ENCODE data around the gene COPG1.

Gene COPG1

GRCh38 chr3:129314386-129315222, 65.2 kb downstream of the COPG1 start:
- peak overlapping the region; percentile 93 for H3K27ac Mint-ChIP-seq (ENCODE audit: low read depth)
- H3K27me3 Mint-ChIP-seq, result no peaks in the 10 kb centered on the region
- H3K9me3 Mint-ChIP-seq, result no peaks in the 10 kb centered on the region
- DNase-seq (ENCODE audit: low spot score in 2 of 2) (peak in 1 of 2 donors; percentile 27), ATAC-seq (replicated peaks; ENCODE audit: extremely low read depth, poor library complexity, severe bottlenecking) (peak; percentile 7)
- peak overlapping the region; percentile 93 for H3K4me3 Mint-ChIP-seq
- peaks cover 24% of the 10 kb centered on the region for H3K36me3 Mint-ChIP-seq (ENCODE audit: insufficient read depth)
- H3K4me1 Mint-ChIP-seq, result peaks cover 29% of the 10 kb centered on the region

GRCh38 chr3:129315223-129315997, 66.0 kb downstream of the COPG1 start:
- peak overlapping the region; percentile 93 for H3K27ac Mint-ChIP-seq (ENCODE audit: low read depth)
- DNase-seq (ENCODE audit: low spot score in 2 of 2), result peak in 1 of 2 donors; percentile 37
- H3K9me3 Mint-ChIP-seq, result no peaks in the 10 kb centered on the region
- ATAC-seq (replicated peaks; ENCODE audit: extremely low read depth, poor library complexity, severe bottlenecking), result peak; percentile 8
- H3K4me1 Mint-ChIP-seq, result peaks cover 29% of the 10 kb centered on the region
- H3K4me3 Mint-ChIP-seq, result peak overlapping the region; percentile 93
- H3K36me3 Mint-ChIP-seq (ENCODE audit: insufficient read depth), result peaks cover 23% of the 10 kb centered on the region
- no peaks in the 10 kb centered on the region for H3K27me3 Mint-ChIP-seq

GRCh38 chr3:129315998-129316247, 66.5 kb downstream of the COPG1 start:
- no peak for DNase-seq (ENCODE audit: low spot score in 2 of 2)
- peak overlapping the region; percentile 93 for H3K4me3 Mint-ChIP-seq
- no peak for ATAC-seq (replicated peaks; ENCODE audit: extremely low read depth, poor library complexity, severe bottlenecking)
- peaks cover 29% of the 10 kb centered on the region for H3K4me1 Mint-ChIP-seq
- H3K27me3 Mint-ChIP-seq, result no peaks in the 10 kb centered on the region
- H3K36me3 Mint-ChIP-seq (ENCODE audit: insufficient read depth), result peaks cover 23% of the 10 kb centered on the region
- peak overlapping the region; percentile 93 for H3K27ac Mint-ChIP-seq (ENCODE audit: low read depth)
- H3K9me3 Mint-ChIP-seq, result no peaks in the 10 kb centered on the region

- ATAC-seq (replicated peaks; ENCODE audit: extremely low read depth, poor library complexity, severe bottlenecking) (peak; percentile 39), DNase-seq (ENCODE audit: low spot score in 2 of 2) (peak; percentile 83 to 95)
- Mint-ChIP-seq H3K27ac (ENCODE audit: low read depth) (peak overlapping the region; percentile 93), H3K4me1 (peaks cover 29% of the 10 kb centered on the region), H3K36me3 (ENCODE audit: insufficient read depth) (peaks cover 23% of the 10 kb centered on the region), H3K4me3 (peak overlapping the region; percentile 93), H3K27me3 (no peaks in the 10 kb centered on the region), H3K9me3 (no peaks in the 10 kb centered on the region)
These were observed 67.0 kb downstream of the COPG1 start for GRCh38 chr3:129316248-129317013.

- H3K27me3 Mint-ChIP-seq, result no peaks in the 10 kb centered on the region
- peak overlapping the region; percentile 93 for H3K4me3 Mint-ChIP-seq
- DNase-seq (ENCODE audit: low spot score in 2 of 2) (no peak), ATAC-seq (replicated peaks; ENCODE audit: extremely low read depth, poor library complexity, severe bottlenecking) (no peak)
- H3K36me3 Mint-ChIP-seq (ENCODE audit: insufficient read depth), result peaks cover 23% of the 10 kb centered on the region
- H3K4me1 Mint-ChIP-seq, result peaks cover 24% of the 10 kb centered on the region
- no peak overlapping the region for H3K27ac Mint-ChIP-seq (ENCODE audit: low read depth)
- no peaks in the 10 kb centered on the region for H3K9me3 Mint-ChIP-seq
These were observed 67.8 kb downstream of the COPG1 start for GRCh38 chr3:129317014-129317771.

- DNase-seq (ENCODE audit: low spot score in 2 of 2), result no peak
- Mint-ChIP-seq H3K27ac (ENCODE audit: low read depth) (no peak overlapping the region), H3K4me1 (peaks cover 17% of the 10 kb centered on the region), H3K9me3 (no peaks in the 10 kb centered on the region), H3K4me3 (no peak overlapping the region), H3K27me3 (no peaks in the 10 kb centered on the region), H3K36me3 (ENCODE audit: insufficient read depth) (peaks cover 23% of the 10 kb centered on the region)
- no peak for ATAC-seq (replicated peaks; ENCODE audit: extremely low read depth, poor library complexity, severe bottlenecking)
These were observed 68.4 kb downstream of the COPG1 start for GRCh38 chr3:129317848-129318247.

GRCh38 chr3:129318921-129319320, 69.5 kb downstream of the COPG1 start:
- H3K27ac Mint-ChIP-seq (ENCODE audit: low read depth), result peak overlapping the region; percentile 34
- H3K4me3 Mint-ChIP-seq, result no peak overlapping the region

GRCh38 chr3:129320261-129320660, 70.9 kb downstream of the COPG1 start:
- Mint-ChIP-seq H3K4me1 (no peaks in the 10 kb centered on the region), H3K4me3 (no peak overlapping the region), H3K27me3 (no peaks in the 10 kb centered on the region), H3K9me3 (no peaks in the 10 kb centered on the region), H3K27ac (ENCODE audit: low read depth) (no peak overlapping the region), H3K36me3 (ENCODE audit: insufficient read depth) (peaks cover 9% of the 10 kb centered on the region)
- DNase-seq (ENCODE audit: low spot score in 2 of 2) (no peak), ATAC-seq (replicated peaks; ENCODE audit: extremely low read depth, poor library complexity, severe bottlenecking) (no peak)

More at GRCh38 chr3:129318921-129319320, 69.5 kb downstream of the COPG1 start:
- Mint-ChIP-seq H3K4me1 (peaks cover 7% of the 10 kb centered on the region), H3K9me3 (no peaks in the 10 kb centered on the region), H3K27me3 (no peaks in the 10 kb centered on the region), H3K36me3 (ENCODE audit: insufficient read depth) (peaks cover 19% of the 10 kb centered on the region)
- DNase-seq (ENCODE audit: low spot score in 2 of 2), result no peak
- ATAC-seq (replicated peaks; ENCODE audit: extremely low read depth, poor library complexity, severe bottlenecking), result no peak

GRCh38 chr3:129320825-129321487, 71.5 kb downstream of the COPG1 start:
- Mint-ChIP-seq H3K27ac (ENCODE audit: low read depth) (no peak overlapping the region), H3K4me1 (no peaks in the 10 kb centered on the region), H3K36me3 (ENCODE audit: insufficient read depth) (peaks cover 5% of the 10 kb centered on the region), H3K27me3 (no peaks in the 10 kb centered on the region), H3K4me3 (no peak overlapping the region), H3K9me3 (no peaks in the 10 kb centered on the region)
- no peak for ATAC-seq (replicated peaks; ENCODE audit: extremely low read depth, poor library complexity, severe bottlenecking)
- no peak for DNase-seq (ENCODE audit: low spot score in 2 of 2)

GRCh38 chr3:129321887-129322286, 72.5 kb downstream of the COPG1 start:
- no peak for ATAC-seq (replicated peaks; ENCODE audit: extremely low read depth, poor library complexity, severe bottlenecking)
- no peak overlapping the region for H3K4me3 Mint-ChIP-seq
- no peaks in the 10 kb centered on the region for H3K27me3 Mint-ChIP-seq
- no peaks in the 10 kb centered on the region for H3K4me1 Mint-ChIP-seq
- no peak overlapping the region for H3K27ac Mint-ChIP-seq (ENCODE audit: low read depth)
- peaks cover 3% of the 10 kb centered on the region for H3K36me3 Mint-ChIP-seq (ENCODE audit: insufficient read depth)
- no peak for DNase-seq (ENCODE audit: low spot score in 2 of 2)
- H3K9me3 Mint-ChIP-seq, result no peaks in the 10 kb centered on the region

GRCh38 chr3:129323651-129324294, 74.4 kb downstream of the COPG1 start:
- Mint-ChIP-seq H3K4me3 (no peak overlapping the region), H3K4me1 (no peaks in the 10 kb centered on the region), H3K36me3 (ENCODE audit: insufficient read depth) (peaks cover 3% of the 10 kb centered on the region), H3K27ac (ENCODE audit: low read depth) (no peak overlapping the region), H3K27me3 (no peaks in the 10 kb centered on the region), H3K9me3 (no peaks in the 10 kb centered on the region)
- DNase-seq (ENCODE audit: low spot score in 2 of 2) (no peak), ATAC-seq (replicated peaks; ENCODE audit: extremely low read depth, poor library complexity, severe bottlenecking) (no peak)

All from central memory CD8-positive, alpha-beta T cell (primary cell).